ENCODE data around the gene MARF1.
"Not testable (repeated sequence)": the region's sequence is repeated elsewhere in the genome, so short reads cannot be mapped to it uniquely, and the experiment has no call there.

MARF1 gene

DNA sequence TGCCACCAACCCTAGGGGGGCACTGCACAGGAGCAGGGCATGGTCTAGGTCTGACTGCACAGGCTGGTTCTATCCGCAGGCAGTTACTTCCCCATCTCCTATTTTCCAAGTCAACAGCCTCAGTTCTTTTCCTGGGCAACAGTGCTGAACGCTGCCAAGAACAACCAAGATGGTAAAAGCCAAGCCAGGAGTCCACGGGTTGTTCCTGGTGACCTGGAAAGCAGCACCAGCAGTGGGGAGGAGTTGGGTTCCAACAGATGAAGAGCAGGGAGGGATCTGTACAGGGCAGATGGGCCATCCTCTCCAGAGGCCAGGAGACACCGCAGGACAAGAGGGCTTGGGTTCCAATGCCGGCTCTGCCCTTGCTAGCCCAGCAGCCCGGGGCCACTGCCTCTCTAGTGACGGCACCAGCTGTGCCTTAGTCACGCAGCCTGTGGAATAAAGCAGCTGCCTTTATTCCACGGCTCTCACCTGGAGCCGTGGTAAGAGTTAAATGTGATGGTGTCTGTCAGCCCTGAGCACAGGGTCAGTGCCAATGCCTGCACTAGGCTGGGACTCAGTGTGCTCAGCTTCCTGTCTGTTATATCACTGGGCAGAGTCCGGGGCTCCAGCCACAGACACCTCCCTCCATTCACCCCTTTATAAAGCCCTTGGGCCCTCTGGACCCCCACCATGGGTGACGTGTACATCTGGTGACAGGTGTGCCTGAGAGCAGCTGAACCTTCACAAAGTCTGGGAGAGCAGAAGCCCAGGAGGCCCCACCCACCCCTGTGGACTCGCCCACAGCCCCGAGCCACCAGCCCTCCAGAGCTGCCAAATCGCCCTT, 44.9 kb downstream of the MARF1 start:
- DNase-seq: no peak

DNA sequence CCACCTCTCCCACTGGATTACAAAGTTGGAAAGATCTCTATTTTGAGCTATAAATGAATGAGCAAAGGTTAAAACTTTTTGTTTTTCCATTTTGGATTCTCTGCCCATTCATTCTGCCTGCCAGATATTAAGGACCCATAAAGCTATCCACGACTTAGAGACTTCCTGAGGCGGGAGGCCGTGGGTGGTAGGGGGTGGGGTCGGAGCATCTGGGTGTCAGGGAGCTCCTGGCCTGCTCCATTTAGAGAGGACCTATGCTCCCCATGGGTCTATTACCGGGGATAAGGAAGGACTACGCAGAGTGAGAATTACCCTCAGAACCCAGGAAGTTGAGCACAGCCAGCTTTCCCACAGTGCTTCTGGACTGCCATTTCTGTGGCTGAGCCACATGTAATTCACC, 45.8 kb downstream of the MARF1 start:
- DNase-seq: no peak

DNA sequence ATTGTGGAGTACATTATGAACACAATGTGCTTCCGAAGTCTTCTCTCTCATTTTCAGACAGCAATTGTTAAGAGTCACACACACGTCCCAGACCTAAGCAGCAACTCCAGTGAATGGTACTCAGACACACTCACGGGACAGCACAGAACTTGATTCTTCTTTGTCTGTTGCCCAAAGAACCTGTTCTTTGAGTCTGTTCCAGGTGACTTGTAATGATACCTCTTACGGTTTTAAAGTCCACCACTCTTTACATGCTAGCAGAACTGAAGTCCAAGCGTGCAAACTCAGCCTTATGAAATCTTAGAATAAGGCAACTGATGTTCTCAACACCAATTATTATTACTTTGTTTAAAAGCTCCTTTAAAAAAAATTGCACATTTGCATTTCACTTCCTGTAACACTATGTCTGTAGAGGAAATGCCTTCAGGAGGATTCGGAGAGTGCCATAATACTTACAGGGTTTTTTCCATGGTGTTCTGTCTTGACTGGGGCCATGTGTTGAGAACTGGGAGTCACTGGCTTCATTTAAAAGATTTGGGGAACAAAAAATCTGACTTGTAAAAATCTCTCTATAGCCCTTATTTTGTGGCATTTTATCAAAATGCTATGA, 48.1 kb downstream of the MARF1 start:
- DNase-seq: no peak

DNA sequence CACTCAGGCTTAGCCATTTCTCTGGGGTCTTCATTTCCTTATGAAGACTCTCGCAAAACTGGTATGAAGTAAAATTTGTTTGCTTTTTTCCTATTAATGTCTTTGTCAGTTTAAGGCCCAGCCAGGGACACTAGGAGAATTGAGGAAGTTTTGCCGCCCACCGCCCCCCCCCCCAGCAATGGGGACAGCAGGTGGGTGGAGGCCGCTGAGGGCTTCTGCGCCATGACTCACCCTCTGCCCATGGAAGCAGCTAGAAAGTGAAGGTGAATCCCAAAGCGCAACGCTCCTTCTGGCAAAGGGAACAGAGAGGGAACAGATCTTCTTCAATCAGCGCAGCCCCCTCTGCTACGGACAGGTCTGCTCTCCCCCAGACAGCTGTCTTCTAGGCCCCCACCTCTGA, 49.7 kb downstream of the MARF1 start:
- no peak for DNase-seq

DNA sequence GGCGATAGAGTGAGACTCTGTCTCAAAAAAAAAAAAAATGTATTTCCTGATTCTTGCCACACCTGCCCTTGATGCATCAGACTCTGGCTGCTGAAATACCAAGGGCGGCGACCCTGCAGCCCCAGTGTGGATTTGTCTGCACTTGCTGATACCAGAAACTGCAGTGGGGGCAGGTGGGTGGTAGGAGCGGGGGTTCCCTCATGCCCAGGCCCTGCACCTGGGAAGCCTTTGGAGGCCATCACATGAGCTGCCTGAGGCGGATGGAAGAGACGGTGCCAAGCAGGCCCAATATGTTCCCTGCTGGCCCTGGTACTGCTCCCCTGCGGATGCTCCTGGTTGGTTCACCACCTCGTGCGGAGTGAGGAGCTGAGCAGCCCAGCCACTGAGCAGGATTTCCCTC, 50.6 kb downstream of the MARF1 start:
- no peak for DNase-seq

DNA sequence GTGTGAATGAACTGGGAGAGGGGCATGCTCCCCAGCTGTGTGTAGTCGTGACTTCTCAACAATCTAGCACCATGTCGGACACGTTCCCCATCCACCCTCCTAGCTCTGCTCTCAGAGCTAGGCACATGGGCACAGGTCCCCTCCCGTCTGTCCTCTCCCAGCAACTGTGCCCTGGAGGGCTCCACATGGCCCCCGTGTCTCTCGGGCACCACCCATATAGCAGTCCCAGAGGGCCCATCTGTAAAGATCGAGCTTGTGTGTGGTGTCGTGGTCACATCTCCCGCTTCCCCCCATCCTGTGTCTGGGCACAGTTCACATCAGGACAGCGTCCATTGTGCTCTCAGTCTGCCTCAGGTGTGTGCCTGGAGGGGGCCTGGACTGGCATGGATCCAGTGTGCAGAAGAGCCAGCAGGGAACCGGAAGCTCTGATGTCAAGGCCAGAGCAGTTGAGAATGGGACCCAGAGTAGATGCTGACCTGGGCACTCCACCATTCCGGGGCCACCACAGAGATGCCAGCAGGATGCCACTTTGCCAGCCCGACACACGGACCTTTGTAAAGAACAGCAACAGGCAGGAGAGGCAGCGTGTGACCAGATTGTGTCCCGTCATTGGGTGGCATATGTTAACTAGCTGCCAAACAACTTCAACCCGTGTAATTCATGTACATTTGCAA, 55.7 kb downstream of the MARF1 start:
- no peak for DNase-seq

DNA sequence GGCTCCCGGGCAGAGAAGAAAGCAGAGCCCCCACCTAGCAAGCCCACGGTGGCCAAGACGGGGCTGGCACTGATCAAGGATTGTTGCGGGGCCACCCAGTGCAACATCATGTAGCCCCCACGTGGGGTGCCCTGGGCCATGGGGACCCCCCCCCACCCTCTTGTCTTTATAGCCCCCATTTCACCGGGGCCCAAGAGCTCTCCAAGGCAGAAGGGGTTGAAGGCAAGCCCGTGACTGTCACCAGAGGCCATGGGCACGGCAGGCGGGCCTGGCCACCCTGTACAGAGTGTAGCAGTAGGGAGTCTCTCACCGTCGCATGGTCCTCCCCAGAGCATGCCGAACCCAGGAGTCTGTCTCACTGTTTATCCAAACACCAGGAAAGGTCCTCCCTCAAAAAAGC, 56.2 kb downstream of the MARF1 start:
- DNase-seq: no peak

DNA sequence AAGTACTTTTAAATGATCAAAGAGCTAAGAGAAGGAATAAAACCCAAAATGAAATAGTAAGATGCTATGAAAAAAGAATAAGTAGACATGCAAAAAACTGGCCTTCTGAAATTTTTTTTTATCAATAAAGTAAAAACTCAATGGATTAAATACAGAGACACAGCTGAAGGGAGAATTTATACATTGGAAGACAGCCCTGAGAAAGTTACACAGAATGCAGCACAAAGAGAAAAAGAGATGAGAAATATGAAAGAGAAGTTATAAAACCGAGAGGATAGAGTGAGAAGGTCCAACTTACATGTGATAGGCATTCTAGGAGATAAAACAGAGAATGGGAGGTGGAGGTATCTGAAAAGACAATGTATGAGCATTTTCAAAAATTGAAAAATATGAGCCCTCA, 57.0 kb downstream of the MARF1 start:
- no peak for DNase-seq

DNA sequence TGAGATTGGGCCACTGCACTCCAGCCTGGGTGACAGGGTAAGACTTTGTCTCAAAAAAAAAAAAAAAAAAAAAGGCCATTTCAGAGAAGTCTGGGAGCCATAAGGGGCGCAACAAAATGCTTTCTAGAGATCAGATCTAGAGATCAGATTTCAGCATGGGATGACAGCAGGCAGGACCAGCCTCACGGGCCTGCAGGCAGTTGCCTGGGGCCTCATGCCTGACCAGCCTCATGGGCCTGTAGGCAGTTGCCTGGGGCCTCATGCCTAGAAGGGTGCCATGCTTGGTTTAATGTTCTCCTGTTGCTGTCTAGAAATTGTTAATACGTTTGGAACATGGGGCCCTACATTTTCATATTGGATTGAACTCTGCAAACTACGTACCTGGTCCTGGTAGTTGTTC, 59.4 kb downstream of the MARF1 start:
- no peak for DNase-seq

DNA sequence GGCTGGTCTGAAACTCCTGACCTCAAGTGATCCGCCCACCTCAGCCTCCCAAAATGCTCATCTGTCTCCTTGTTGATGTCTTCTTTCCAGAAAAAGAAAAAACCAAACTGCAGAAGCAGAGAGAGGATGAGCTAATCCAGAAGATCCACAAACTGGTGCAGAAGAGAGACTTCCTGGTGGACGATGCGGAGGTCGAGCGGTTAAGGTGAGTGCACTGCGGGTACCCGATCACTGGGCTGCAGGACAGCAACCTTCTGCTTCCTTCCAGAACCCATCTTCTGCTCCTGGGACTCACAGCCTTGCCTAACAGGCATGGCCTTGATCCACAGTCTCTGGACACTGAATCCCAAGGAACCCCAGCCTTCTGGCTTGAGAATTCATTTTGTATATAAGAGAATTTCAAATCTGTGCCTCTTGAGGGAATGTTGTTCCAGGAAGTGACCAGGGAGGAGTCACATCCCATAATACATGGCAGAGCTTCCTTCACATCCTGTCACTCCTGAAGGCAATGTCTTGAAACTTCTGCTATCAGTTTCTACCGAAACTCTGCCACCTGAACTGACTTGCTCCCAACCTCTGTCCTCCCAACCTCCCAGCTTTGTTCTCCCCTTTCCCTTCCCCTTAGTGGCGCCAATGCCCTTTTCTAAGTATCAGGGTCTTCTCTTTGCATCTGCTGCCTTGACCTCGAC, 61.7 kb downstream of the MARF1 start:
- no peak for DNase-seq

DNA sequence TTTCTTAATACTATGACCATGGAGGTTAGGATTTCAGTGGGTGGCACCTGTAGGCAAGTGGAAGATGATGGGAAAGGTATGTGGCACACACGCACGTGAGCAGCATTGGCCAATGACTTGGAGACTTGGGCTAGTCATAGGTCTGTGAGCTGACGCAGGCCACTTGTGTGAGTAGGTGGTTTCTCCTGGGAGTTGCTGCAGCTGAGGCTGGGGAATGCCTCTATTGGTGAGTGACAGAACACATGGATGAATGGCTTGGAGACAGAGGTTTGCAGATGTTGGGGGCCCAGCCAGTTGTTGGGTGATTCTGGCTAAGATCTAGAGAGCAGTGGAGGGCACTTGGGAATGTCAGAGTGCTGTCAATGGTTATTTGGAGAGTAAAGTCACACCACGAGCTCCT, 64.1 kb downstream of the MARF1 start:
- DNase-seq: no peak

DNA sequence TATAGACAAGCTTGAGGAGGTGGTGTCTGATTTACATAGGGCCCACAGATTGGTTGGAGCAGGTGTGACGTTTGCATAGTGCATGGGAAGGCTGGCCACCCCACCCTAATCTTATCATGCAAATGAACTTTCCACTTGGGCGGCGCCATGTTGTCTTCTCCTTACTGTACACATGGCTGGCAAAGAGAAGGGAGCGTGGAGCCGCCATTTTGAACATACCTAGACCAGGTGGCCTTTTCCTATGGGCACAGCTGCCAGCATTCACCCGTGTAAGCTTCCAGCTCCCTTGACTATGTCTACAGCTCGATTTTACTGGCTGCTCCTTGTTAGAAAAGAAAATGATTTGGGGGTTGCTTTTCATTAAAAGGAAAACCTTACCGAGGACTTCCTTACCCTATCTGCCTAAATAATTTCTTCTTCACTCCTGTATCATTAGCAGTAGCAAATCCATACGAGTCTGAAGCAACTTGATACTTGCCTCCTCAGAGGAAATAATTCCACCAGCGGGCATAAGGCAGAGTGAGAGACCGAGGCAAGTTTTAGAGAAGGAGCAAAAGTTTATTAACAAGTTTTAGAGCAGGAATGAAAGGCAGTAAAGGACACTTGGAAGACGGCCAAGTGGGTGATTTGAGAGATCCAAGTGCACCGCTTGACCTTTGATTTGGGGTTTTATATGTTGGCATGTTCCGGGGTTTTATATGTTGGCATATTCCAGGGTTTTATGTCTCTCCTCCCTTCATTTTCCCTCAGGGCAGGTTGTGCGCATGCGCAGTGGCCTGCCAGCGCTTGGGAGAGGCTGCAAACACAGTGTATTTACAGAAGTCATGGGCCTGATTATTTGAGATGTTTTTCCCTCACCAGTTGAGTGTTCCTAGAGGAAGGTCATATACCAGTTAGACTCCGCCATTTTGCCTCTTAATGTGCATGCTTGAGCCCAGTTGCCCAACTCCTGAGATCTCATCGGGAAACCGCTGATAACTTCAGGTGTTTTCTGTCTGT, 65.7 kb downstream of the MARF1 start:
- peak; percentile 79 for DNase-seq

DNA sequence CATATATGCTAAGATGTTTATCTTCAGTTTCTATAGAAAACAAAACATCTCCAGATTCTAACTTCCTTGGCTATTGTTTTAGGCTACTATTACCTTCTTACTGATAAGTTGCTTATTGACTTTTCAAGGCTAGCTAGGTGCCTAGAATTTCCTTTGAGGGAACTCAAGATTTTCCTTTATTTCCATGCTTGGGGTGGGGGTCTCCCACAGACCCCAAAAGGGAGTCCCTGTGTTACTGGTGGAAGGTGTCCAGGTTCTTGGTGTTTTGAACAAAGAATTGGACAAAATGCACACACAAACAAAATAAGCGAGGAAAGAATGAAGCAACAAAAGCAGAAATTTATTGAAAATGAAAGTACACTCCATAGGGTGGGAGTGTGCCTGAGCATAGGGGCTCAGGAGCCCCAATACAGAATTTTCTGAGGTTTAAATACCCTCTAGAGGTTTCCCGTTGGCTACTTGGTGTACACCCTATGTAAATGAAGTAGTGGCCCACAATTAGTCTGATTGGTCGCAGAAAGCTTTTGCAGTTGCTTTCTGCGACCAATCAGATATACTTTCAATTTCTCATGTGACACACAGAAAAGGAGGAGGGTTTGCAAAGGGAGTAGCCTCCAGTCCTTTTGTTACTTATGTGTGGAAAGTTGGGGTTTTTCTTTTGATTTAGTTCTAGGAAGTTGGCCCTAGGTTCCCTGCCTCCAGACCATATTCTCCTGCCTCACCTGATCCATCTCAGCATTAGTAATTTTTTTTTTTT, 67.5 kb downstream of the MARF1 start:
- peak; percentile 36 for DNase-seq

DNA sequence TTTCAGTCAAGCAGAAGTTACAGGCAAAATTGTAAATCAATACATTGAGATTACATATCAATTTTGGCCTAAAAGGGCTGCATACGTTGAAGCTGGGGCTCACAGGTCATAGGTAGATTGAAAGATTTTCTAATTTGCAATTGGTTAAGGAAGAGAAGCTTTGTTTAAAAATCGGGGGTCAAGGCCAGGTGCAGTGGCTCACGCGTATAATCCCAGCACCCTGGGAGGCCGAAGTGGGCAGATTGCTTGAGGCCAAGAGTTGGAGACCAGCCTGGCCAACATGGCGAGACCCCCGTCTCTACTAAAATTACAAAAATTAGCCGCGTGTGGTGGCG, 68.4 kb downstream of the MARF1 start:
- DNase-seq: no peak

DNA sequence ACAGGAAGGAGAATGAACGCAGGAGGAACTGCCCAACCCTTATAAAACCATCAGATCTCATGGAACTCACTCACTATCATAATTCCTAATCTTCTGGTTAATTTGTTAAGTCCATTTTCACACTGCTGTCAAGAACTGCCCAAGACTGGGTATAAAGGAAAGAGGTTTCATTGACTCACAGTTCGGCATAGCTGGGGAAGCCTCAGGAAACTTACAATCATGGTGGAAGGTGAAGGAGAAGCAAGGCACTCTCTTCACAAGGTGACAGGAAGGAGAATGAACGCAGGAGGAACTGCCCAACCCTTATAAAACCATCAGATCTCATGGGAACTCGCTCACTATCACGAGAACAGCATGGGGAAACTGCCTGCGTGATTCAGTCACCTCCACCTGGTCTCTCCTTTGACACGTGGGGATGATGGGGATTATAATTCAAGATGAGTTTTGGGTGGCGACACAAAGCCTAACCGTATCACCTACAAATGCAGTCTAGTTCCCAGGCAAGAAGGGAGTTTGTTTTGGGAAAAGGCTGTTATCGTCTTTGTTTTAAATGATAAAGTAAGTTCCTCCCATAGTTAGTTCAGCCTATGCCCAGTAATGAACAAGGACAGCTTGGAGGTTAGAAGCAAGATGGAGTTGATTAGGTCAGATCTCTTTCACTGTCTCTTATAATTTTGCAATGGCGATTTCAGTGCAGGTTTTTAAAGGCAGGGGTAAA, 68.9 kb downstream of the MARF1 start:
- not testable (repeated sequence) for DNase-seq

DNA sequence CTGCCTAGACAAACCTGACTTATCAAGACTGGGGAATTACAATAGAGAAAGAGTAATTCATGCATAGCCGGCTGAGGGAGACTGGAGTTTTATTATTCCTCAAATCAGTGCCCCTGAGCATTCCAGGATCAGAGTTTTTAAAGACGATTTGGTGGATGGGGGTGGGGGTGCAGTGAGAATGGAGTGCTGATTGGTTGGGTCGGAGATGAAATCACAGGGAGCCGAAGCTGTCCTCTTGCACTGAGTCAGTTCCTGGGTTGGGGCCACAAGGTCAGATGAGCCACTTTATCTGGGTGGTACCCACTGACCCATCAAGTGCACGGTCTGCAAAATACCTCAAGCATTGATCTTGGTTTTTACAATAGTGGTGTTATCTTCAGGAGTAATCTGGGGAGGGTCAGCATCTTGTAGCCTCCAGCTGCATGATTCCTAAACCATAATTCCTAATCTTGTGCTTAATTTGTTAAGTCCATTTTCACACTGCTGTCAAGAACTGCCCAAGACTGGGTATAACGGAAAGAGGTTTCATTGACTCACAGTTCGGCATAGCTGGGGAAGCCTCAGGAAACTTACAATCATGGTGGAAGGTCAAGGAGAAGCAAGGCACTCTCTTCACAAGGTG, 69.6 kb downstream of the MARF1 start:
- no peak for DNase-seq

DNA sequence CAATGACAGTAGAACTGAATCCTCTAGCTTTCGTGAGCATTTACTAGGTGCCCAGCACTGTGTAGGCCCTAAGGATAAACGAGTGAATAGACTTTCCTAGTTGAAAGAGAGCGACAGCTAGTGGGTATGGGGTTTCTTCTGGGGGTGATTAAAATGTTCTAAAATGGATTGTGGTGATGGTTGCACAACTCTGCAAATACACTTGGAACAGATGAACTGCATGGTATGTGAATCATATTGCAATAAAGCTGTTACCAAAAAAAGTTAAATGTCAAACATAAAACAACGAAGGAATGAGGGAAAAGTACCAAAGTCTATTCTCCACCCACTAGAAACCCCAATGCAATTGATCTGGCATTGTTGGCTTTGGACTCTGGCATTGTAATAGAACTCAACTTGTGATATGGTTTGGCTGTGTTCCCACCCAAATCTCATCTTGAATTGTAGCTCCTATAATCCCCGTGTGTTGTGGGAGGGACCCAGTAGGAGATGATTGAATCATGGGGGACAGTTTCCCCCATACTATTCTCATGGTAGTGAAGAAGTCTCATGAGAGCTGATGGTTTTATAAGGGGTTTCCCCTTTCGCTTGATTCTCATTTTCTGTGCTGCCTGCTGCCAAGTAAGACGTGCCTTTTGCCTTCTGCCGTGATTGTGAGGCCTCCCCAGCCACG, 70.5 kb downstream of the MARF1 start:
- DNase-seq: no peak

DNA sequence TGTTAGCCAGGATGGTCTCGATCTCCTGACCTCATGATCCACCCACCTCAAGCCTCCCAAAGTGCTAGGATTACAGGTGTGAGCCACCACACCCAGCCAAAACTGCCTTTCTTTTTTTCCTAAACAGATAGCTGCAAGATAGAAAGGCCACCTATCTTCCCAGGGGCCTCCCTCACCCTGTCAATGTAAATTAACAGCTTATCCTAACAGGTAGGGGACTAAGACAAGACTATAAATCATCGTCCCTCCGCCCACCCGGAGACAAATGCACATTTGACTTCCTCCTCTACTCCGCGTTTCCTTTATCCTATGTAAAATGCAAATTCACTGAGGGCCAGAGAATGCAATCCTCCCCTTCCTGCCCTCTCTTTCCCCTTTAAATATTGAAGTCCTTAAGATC, 71.4 kb downstream of the MARF1 start:
- DNase-seq: no peak

DNA sequence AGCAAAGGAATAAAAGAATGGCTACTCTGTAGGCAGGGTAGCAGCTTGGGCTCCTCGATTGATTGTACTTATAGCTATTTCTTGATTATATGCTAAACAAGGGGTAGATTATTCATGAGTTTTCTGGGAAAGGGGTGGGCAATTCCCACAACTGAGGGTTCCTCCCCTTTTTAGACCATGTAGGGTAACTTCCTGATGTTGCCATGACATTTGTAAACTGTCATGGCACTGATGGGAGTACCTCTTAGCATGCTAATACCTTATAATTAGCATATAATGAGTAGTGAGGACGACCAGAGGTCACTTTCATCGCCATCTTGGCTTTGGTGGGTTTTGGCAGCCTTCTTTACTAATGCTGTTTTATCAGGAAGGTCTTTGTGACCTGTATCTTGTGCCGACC, 72.3 kb downstream of the MARF1 start:
- DNase-seq: not testable (repeated sequence)

DNA sequence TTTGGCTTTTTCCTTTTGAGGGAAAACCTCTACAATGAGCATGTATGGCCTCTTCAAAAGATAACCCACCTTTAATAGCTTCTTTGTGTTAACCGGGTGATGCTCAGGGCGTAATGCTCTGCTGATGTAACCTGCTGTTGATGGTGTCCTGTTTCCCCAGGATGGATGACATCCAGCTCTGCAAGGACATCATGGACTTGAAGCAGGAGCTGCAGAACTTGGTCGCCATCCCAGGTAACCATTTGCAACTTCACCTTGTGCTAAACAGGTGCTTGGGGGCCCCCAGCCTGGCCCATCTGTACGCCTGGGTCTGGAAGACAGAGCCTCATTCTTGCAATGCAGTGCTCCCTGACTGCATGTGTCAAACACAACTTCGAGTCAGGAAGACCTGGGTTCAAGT, 75.1 kb downstream of the MARF1 start:
- no peak for DNase-seq

Measured in SHP77 treated with DMSO at 0.1 percent for 48 hours (cell line).